ENCODE data around the gene CC2D2B. TPM values are rescaled to one million over a fixed set of nuclear protein-coding genes. Genes with fewer than 3 reads are reported as not detected.

Gene CC2D2B
- total and polyA plus RNA-seq, 2 of the 8 experiments (the other 6 are each of a cell fraction or from before 2014, with no cell fraction given), result 0.09 to 0.71 TPM

- H3K36me3 ChIP-seq (ENCODE audit: control insufficient read depth in 2 of 4, insufficient read depth in 4 of 4, low read length in 3 of 4), result no peaks in the 10 kb centered on the region
- H4K5ac ChIP-seq (ENCODE audit: insufficient read length, low read depth, low read length), result no peak overlapping the region
- CTCF ChIA-PET (ENCODE audit: partially characterized antibody), result interaction anchor here (0.9 to 2.3 kb wide), 2 partner anchors 212 to 240 kb away, joined by 3 to 6 read pairs; no protein-coding TSS in a partner anchor
- no peak overlapping the region for H3K23ac ChIP-seq (ENCODE audit: insufficient read length)
- no peak overlapping the region for H3K18ac ChIP-seq (ENCODE audit: extremely low read depth, low read length)
- no peaks in the 10 kb centered on the region for H3K9me3 ChIP-seq (ENCODE audit: insufficient read depth in 2 of 2, low read depth in 1 of 2, low read length in 1 of 2)
- no peak overlapping the region for H4K91ac ChIP-seq (replicated peaks; ENCODE audit: insufficient read length, low read length)
- WGBS, 2 experiments (ENCODE audit: extremely low coverage in 1 of 2, insufficient coverage in 1 of 2, insufficient read length in 1 of 2, insufficient replicate concordance in 2 of 2, low coverage in 1 of 2, low lambda C conversion rate in 2 of 2, missing lambda C conversion rate in 1 of 2), result 94% methylated on average over 2 of the region's 2 CpGs; no CpG with 5 or more reads in 1 of the 2 experiments
- no peaks in the 10 kb centered on the region for H4K20me1 ChIP-seq (replicated peaks in 1 of 2; ENCODE audit: control insufficient read depth in 1 of 2, insufficient read depth in 2 of 2, low read length in 2 of 2)
- no peak overlapping the region for H3K4me3 ChIP-seq (ENCODE audit: extremely low read depth in 1 of 4, insufficient read depth in 2 of 4, low read depth in 3 of 4, low read length in 4 of 4)
- POLR2A ChIA-PET (ENCODE audit: partially characterized antibody), result no interaction called here
- no peak overlapping the region for H3K14ac ChIP-seq (ENCODE audit: insufficient read length)
- no peak overlapping the region for H2BK15ac ChIP-seq (ENCODE audit: low read length)
- H3K56ac ChIP-seq (replicated peaks; ENCODE audit: insufficient read length, low read depth, low read length), result no peak overlapping the region
- no peak overlapping the region for H3K4me2 ChIP-seq (ENCODE audit: insufficient read depth in 1 of 2, low read depth in 2 of 2, low read length in 2 of 2)
- no peak overlapping the region for H4K8ac ChIP-seq (ENCODE audit: extremely low read depth, insufficient read depth, low read length)
- H3K4me1 ChIP-seq (replicated peaks in 1 of 4; ENCODE audit: control insufficient read depth in 3 of 4, insufficient read depth in 4 of 4, low read length in 3 of 4), result peaks cover 0 to 4% (median 0%) of the 10 kb centered on the region in 4 experiments; a peak in 2 of 7 replicates
- no peak overlapping the region for H2BK5ac ChIP-seq (ENCODE audit: low read depth, low read length)
- FAIRE-seq, result no peak
- no peak for TF ChIP-seq TAF7 (optimal IDR thresholded peaks at IDR 0.05; ENCODE audit: borderline replicate concordance, low read depth, low read length)
- no peak for TF ChIP-seq ATF2 (IDR thresholded peaks at IDR 0.05; ENCODE audit: low read length)
- TF ChIP-seq SP2 (IDR thresholded peaks at IDR 0.05; ENCODE audit: low read length), result no peak
- no peak for TF ChIP-seq ZNF274 (IDR thresholded peaks at IDR 0.05; ENCODE audit: borderline replicate concordance, extremely low read depth, low read length)
- TF ChIP-seq RAD21 (IDR thresholded peaks at IDR 0.05 in 1 of 2, conservative IDR thresholded peaks at IDR 0.05 in 1 of 2; ENCODE audit: low read depth in 2 of 2, low read length in 2 of 2), result no peak
- no peak overlapping the region for H2BK120ac ChIP-seq (replicated peaks; ENCODE audit: low read depth, low read length)
- no peak overlapping the region for H2BK20ac ChIP-seq (ENCODE audit: low read length)
- no peak overlapping the region for H3K9ac ChIP-seq (replicated peaks in 1 of 4; ENCODE audit: extremely low read depth in 1 of 4, low read depth in 3 of 4, low read length in 3 of 4)
- H3K27ac ChIP-seq (ENCODE audit: low read depth, low read length), result no peak overlapping the region
- H3K23me2 ChIP-seq (ENCODE audit: low read depth, low read length), result no peaks in the 10 kb centered on the region
- no peak overlapping the region for H2AFZ ChIP-seq (ENCODE audit: low read length)
- no peaks in the 10 kb centered on the region for H3K27me3 ChIP-seq (replicated peaks in 1 of 4; ENCODE audit: control insufficient read depth in 3 of 4, extremely low read depth in 1 of 4, insufficient read depth in 3 of 4, low read length in 3 of 4)
- H3K79me1 ChIP-seq (ENCODE audit: low read depth, low read length), result no peaks in the 10 kb centered on the region
- H2AK5ac ChIP-seq (ENCODE audit: low read depth, low read length), result no peak overlapping the region
- H2BK12ac ChIP-seq (ENCODE audit: low read depth, low read length), result no peak overlapping the region
- DNase-seq (ENCODE audit: low read depth in 1 of 2, low spot score in 2 of 2), result no peak
- H3K4ac ChIP-seq (replicated peaks; ENCODE audit: insufficient read length, low read depth, low read length), result no peak overlapping the region
- no peaks in the 10 kb centered on the region for H3K79me2 ChIP-seq (ENCODE audit: control insufficient read depth in 1 of 2, insufficient read depth in 2 of 2, low read length in 2 of 2)
Observed at GRCh38 chr10:96082153-96082552, 174.4 kb downstream of the CC2D2B start.

All from H1 (cell line).